ENCODE data around the gene PLCXD1.

Gene PLCXD1

DNA sequence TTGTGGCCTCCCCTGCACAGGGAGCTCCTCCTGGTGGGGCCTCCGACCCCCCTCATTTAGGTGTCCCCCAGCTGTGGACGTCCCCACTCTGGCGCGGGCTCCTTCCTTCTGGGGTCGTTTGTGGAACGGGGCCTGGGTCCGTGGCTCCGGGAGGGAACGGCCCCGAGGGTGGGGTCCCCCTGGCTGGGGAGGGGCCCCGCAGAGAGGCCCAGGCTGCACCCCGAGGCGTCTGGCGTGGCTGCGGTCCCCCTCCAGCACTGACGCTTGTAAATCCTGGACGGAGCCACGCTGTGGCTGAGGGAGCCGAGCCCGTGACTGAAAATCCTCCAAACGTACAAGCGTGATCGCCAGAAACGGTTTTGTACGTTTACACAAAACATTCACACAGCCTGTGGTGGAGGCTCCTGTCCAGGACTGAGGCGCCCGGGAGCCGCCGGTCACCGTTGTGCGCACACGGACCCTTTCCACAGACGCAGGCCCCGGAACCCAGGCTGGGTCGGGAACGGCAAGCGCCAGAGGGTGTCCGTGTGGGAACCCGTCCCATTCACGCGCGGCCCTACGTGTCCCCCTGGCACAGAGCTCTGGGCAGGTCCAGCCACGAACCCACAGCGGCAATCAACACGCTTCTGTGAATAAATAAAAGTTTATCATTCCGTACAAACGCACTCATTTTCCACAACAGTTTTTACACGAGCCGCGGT is 52.6 kb downstream of the PLCXD1 start:
- in situ Hi-C loops (cut with MboI; ENCODE audit: low sequenced_read_pairs), result no loop called here

- in situ Hi-C loops (cut with MboI; ENCODE audit: low sequenced_read_pairs), result no loop called here
These were observed 53.2 kb downstream of the PLCXD1 start for GRCh38 chrX:334331-334891.

DNA sequence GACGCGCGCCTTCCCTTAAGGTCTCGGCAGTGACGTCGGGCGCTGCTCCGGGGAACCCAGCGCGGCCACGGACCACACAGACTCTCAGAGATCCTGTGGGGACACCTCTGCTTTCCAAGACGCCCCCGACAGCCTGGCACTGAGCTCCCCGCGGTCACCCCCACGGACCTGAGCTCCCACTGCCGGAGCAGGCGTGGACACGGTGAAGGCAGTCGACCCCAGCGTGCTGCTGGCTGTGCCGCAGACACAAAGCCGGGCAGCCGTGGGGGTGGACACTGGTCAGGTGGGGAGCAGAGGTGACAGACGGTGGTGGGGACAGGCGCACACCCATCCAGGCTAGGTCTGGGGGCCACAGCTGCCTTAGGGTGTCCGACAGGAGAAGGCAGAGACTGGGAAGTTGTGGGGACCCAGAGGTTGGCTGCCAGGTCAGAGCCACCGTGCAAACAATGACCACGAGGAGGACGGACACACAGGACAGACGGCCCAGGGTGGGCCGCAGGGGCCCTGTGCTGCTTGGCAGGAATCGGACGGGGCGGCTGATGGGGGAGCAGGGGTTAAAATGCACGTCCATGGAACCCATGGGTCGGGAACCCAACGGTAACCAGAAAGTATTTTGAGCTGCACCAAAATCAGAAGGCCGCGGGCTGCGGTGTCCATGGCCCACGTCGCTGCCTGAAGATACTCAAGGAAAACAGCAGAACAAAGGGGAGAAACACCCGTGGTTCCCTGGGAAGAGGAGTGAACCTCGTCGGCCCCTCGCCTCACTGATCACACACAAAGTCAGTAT is 54.0 kb downstream of the PLCXD1 start:
- in situ Hi-C loops (cut with MboI; ENCODE audit: low sequenced_read_pairs), result no loop called here

DNA sequence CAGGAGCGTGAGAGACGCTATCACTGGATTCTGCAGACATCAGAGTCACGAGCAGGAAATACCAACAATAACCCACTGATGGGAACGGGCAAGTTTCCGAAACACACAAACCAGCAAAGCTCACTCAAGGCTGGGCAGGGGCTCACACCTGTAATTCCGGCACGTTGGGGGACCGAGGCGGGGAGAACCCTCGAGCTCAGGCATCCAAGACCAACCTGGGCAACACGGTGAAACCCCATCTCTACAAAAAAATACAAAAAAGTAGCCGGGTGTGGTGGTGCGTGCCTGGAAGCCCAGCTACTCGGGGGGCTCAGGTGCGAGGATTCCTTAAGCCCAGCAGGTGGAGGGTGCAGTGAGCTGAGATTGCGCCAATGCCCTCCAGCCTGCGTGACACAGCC is 54.6 kb downstream of the PLCXD1 start:
- in situ Hi-C loops (cut with MboI; ENCODE audit: low sequenced_read_pairs), result no loop called here

GRCh38 chrX:336227-336626 is 55.0 kb downstream of the PLCXD1 start:
- in situ Hi-C loops (cut with MboI; ENCODE audit: low sequenced_read_pairs), result no loop called here

DNA sequence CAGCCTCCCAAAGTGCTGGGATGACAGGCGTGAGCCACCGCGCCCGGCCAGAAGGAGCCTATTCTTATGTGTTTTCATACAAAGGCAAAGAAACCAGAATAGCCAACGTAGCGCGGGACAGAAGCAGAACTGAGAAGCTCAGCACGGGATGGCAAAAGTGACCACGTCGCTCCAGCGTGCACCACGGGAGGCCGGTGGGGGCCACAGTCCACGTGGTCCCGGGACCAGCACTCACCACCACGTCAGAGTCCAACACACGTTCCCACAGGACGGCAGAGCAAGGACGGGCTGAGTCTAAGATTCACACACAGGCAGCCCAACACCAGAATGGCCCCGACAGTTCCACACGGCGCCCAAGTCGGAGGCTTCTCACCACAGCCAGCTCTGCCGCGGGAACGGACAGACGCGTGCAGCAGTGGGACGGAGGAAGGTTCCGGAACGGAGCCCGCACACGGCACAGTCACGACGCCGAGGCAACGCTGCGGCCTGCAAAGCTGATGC is 56.2 kb downstream of the PLCXD1 start:
- in situ Hi-C loops (cut with MboI; ENCODE audit: low sequenced_read_pairs), result no loop called here

- in situ Hi-C loops (cut with MboI; ENCODE audit: low sequenced_read_pairs), result no loop called here
These were observed 57.2 kb downstream of the PLCXD1 start for GRCh38 chrX:338281-338835.

GRCh38 chrX:338836-339400 is 57.7 kb downstream of the PLCXD1 start:
- in situ Hi-C loops (cut with MboI; ENCODE audit: low sequenced_read_pairs), result no loop called here

GRCh38 chrX:340121-340520 is 58.9 kb downstream of the PLCXD1 start:
- in situ Hi-C loops (cut with MboI; ENCODE audit: low sequenced_read_pairs), result no loop called here

DNA sequence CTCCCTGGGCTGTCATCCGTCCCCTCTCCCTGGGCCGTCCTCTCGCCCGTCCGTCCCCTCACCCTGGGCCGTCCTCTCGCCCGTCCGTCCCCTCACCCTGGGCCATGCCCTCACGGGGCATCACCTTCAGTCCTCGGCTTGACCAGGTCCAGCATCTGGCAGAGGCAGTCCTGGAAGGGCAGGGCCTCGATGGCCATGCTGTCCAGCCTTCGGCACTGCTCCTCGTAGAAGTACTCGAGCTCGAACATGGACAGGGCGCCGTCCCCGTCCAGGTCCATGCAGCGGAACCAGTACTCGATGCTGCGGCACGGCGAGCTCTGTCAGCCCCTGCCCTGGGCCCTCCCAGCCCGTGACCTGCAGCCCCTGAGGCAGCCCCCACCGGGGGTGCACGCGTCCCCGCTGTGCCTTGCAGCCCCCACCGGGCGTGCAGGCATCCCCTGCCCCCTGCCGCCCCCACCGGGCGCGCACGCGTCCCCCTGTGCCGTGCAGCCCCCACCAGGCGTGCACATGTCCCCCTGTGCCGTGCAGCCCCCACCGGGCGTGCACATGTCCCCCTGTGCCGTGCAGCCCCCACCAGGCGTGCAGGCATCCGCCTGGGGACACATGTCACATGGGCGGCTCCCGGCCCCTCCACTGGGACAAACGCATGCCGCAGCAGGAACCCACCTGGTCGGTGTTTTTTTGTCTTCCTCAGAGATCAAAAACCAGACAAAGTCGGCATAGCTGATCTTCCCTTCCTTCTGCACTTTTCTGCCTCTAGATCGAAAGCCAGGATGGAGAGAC is 59.7 kb downstream of the PLCXD1 start:
- in situ Hi-C loops (cut with MboI; ENCODE audit: low sequenced_read_pairs), result no loop called here

DNA sequence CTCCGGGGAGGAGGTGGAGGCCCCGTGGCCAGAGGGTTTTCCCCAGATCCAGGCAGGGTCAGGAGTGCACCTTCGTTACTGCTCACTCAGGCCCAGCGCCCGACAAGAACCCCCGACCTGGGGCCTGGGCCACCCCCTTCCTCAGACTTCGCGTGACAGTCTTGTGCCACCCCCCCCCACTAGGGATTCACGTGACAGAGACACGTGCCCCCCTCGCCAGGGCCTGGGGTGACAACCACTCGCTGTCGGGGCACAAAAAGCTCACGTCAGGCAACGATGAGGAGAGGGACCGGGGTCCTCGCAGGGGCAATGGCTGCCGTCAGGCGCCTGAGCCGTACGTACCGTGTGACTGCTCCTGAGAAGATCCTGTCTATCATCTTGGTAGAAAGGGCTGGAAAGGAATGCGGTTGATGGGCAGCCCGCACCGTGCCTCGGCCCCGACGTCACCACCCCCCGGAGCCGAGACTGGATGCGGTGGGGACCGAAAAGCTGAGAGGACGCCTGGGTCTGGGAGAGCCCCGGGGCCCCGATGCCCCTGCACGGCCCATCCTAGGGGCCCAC is 60.4 kb downstream of the PLCXD1 start:
- in situ Hi-C loops (cut with MboI; ENCODE audit: low sequenced_read_pairs), result no loop called here

GRCh38 chrX:344371-344901 is 63.3 kb downstream of the PLCXD1 start:
- in situ Hi-C loops (cut with MboI; ENCODE audit: low sequenced_read_pairs), result no loop called here

- in situ Hi-C loops (cut with MboI; ENCODE audit: low sequenced_read_pairs), result no loop called here
These were observed 64.1 kb downstream of the PLCXD1 start for GRCh38 chrX:345020-345925.

DNA sequence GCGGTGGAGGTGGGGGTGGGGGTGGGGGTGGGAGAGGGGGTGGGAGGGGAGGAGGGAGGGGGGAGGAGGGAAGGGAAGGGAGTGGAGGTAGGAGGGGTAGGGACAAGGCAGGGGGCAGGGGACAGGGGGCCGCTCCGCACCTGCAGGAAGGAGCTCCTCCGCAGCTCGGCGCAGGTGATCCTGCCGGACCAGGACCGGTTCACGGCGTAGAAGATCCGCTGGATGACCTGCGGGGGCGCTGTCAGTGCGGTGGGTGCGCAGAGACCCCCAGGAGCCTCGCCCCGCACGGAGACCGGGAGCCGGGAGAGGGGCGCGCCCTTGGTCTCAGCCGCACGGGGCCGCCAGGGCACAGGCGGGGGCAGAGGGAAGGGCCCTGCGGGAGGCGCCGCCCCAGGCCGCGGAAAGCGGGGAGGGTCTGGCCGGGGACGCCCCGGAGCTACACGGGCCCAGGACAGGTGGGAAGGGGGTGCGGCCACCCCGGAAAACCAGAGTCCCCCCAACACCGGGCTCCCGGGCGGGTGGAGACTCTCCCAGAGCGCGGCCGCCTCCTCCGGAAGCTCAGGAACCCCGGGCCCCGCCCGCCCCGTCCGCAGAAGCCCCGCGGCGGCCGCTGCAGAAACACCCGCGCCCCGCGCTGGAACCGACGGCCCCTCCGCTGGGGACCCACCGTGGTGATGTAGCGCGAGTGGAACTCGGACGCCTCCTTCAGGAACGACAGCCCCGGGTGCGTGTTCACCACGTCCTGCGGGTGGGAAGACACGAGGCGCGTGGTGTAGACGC is 65.0 kb downstream of the PLCXD1 start:
- in situ Hi-C loops (cut with MboI; ENCODE audit: low sequenced_read_pairs), result no loop called here

DNA sequence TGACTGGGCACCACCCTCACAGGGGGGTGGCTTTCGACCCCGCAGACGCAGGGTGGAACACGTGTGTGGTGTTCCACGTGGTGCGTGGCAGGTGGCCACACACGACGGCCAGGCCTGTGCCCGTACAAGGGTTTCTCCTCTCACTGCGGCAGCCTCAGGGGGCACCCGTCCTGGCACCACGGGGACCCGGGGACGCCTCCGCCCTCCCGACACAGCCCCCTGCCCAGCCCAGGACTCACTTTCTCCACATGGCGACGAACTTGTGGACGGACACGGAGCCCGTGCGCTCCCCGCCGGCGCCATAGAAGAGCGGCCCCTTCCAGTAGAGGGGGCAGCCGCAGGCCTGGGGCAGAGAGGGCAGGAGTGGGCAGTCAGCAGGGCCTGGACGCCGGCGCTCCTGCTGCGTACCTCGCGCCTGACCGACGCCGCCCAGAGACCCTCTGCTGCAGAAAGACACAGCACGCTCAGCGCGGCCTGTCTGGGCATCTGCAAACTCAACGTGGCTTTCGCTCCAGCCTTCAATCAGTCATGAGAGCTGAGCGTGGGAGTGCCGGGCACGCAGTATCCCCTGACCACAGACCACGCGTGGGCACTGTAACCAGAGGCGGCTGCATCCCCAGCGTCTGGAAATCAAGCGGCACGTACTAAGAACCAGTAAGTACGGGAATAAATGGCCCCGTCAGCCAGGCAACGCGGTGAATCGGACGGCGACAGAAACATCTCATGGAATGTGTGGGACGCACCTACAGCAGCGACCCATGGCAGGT is 66.4 kb downstream of the PLCXD1 start:
- in situ Hi-C loops (cut with MboI; ENCODE audit: low sequenced_read_pairs), result no loop called here

GRCh38 chrX:348461-349117 is 67.4 kb downstream of the PLCXD1 start:
- in situ Hi-C loops (cut with MboI; ENCODE audit: low sequenced_read_pairs), result no loop called here

DNA sequence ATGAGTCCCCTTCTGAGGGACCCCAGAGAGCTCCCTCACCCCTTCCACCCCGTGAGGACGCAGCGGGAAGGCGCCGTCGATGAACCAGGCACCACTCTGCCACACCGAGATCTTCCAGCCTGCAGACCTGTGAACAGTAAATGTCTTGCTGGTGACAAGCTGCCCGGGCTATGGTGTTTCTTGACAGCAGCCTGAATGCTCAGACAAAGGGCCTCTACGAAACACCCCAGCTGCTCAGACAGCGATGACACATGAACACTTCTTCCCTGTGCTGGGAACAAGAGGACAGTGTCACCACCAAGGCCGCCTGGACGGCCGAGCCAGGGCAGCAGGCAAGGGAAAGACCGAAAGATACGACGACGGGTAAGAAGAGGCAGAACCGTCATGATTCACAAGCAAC is 68.0 kb downstream of the PLCXD1 start:
- in situ Hi-C loops (cut with MboI; ENCODE audit: low sequenced_read_pairs), result no loop called here

Data from hTERT RPE-1 (cell line).